Non-pigmented ciliary epithelial cell (primary cell): ENCODE results near the gene ZCCHC24.

Experiments used
- DNase-seq: peaks from one replicate; pipeline ENCODE4 v3.0.0-alpha.2; 2010; ENCODE audit warnings: low read depth

The ZCCHC24 gene

GRCh38 chr10:79398642-79399041, 46.8 kb downstream of the ZCCHC24 start:
- no peak for DNase-seq

- no peak for DNase-seq
These were observed 47.7 kb downstream of the ZCCHC24 start for GRCh38 chr10:79397575-79398303.

- no peak for DNase-seq
These were observed 48.4 kb downstream of the ZCCHC24 start for GRCh38 chr10:79397051-79397450.

- DNase-seq = no peak
These were observed 48.9 kb downstream of the ZCCHC24 start for GRCh38 chr10:79396520-79396919.

- no peak for DNase-seq
These were observed 50.8 kb downstream of the ZCCHC24 start for GRCh38 chr10:79394664-79395063.

GRCh38 chr10:79393924-79394610, 51.4 kb downstream of the ZCCHC24 start:
- DNase-seq = no peak

- DNase-seq = no peak
These were observed 52.1 kb downstream of the ZCCHC24 start for GRCh38 chr10:79393221-79393923.

- no peak for DNase-seq
These were observed 52.8 kb downstream of the ZCCHC24 start for GRCh38 chr10:79392506-79393176.

- DNase-seq = no peak
These were observed 53.4 kb downstream of the ZCCHC24 start for GRCh38 chr10:79392020-79392398.

- no peak for DNase-seq
These were observed 54.0 kb downstream of the ZCCHC24 start for GRCh38 chr10:79391231-79392019.

- no peak for DNase-seq
These were observed 54.7 kb downstream of the ZCCHC24 start for GRCh38 chr10:79390551-79391229.

- DNase-seq = no peak
These were observed 55.4 kb downstream of the ZCCHC24 start for GRCh38 chr10:79390057-79390456.

- DNase-seq = no peak
These were observed 57.2 kb downstream of the ZCCHC24 start for GRCh38 chr10:79387974-79388850.

- no peak for DNase-seq
These were observed 57.9 kb downstream of the ZCCHC24 start for GRCh38 chr10:79387466-79387973.

- no peak for DNase-seq
These were observed 58.6 kb downstream of the ZCCHC24 start for GRCh38 chr10:79386637-79387465.

- no peak for DNase-seq
These were observed 59.5 kb downstream of the ZCCHC24 start for GRCh38 chr10:79385804-79386531.

GRCh38 chr10:79385392-79385795, 60.0 kb downstream of the ZCCHC24 start:
- DNase-seq = no peak

- no peak for DNase-seq
These were observed 60.5 kb downstream of the ZCCHC24 start for GRCh38 chr10:79384773-79385391.
